Measurements from ENCODE around the gene BNIP5.

BNIP5 gene

DNA sequence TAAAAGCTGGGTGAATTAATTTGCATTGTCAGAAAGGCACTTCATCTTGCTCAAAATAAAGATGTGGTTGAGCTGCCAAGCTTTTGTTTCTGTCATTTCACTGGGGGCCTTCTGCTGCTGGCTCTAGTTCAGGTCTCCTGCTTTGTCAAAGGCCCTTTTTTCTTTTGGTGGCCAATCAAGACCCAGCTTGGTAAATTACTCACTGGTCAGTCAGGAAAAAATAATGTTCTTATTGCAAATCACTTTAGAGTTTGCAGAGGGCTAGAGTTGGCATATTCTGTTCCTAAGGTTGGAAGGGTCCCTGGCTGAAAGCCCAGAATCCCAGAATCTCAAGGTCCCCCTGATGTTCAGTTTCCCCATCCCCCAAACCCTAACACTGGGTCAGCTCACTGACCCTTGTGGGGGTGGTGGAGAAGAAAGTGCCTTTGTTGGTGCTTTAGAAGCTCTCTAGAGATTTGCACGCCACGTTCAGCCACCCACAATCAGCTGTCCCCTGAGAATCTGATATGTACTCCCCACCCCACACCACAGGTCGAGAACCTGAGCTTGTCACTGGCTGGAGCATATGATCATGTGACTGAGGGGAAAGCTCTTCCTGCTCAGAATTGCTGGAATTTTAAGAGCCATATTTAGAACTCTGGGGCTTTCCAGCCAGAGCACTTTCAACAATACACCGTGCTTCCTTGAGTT, 21.7 kb upstream of the BNIP5 start:
- Histone ChIP-seq H3K4me1 (ENCODE audit: insufficient read depth, low read length) (no peaks in the 10 kb centered on the region), H3K27ac (ENCODE audit: low read length) (no peak overlapping the region), H3K9me3 (ENCODE audit: insufficient read depth, low read length, severe bottlenecking) (no peaks in the 10 kb centered on the region), H3K36me3 (ENCODE audit: insufficient read depth, low read length) (no peaks in the 10 kb centered on the region), H3K79me2 (ENCODE audit: insufficient read depth, low read length) (no peaks in the 10 kb centered on the region), H2AFZ (ENCODE audit: low read depth, low read length) (no peak overlapping the region), H3K27me3 (ENCODE audit: insufficient read depth, low read length, poor library complexity) (peaks cover 5% of the 10 kb centered on the region), H3K9ac (ENCODE audit: low read depth, low read length) (no peak overlapping the region), H3K4me3 (ENCODE audit: low read depth in 1 of 2, low read length in 2 of 2) (no peak overlapping the region), H3K4me2 (ENCODE audit: insufficient read depth, low read length) (no peak overlapping the region), H4K20me1 (ENCODE audit: insufficient read depth, low read length) (no peaks in the 10 kb centered on the region)
- no peak for ATAC-seq (ENCODE audit: insufficient read depth, low read depth)
- TF ChIP-seq, protein P1, sequence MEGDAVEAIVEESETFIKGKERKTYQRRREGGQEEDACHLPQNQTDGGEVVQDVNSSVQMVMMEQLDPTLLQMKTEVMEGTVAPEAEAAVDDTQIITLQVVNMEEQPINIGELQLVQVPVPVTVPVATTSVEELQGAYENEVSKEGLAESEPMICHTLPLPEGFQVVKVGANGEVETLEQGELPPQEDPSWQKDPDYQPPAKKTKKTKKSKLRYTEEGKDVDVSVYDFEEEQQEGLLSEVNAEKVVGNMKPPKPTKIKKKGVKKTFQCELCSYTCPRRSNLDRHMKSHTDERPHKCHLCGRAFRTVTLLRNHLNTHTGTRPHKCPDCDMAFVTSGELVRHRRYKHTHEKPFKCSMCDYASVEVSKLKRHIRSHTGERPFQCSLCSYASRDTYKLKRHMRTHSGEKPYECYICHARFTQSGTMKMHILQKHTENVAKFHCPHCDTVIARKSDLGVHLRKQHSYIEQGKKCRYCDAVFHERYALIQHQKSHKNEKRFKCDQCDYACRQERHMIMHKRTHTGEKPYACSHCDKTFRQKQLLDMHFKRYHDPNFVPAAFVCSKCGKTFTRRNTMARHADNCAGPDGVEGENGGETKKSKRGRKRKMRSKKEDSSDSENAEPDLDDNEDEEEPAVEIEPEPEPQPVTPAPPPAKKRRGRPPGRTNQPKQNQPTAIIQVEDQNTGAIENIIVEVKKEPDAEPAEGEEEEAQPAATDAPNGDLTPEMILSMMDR (IDR thresholded peaks at IDR 0.05; ENCODE audit: borderline replicate concordance, extremely low read depth, low read length, poor library complexity, severe bottlenecking), result no peak
- DNase-seq, result no peak

DNA sequence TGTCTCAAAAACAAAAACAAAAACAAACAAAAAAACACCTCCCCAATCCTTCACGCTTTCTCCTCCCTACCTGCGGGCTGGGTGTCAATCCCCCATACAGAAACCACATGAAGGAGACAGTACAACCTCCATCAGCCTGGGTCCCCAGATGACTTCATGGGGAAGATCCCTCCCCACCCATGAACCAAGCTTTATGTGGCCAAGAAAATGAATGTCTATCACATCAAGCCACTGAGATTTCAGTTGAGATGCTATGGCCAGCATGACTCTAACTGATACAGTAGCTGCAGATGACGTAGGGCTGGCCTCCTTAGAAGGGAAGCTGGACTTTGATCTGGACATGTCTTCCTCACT, 21.2 kb upstream of the BNIP5 start:
- Histone ChIP-seq H3K79me2 (ENCODE audit: insufficient read depth, low read length) (no peaks in the 10 kb centered on the region), H2AFZ (ENCODE audit: low read depth, low read length) (no peak overlapping the region), H3K36me3 (ENCODE audit: insufficient read depth, low read length) (no peaks in the 10 kb centered on the region), H3K4me1 (ENCODE audit: insufficient read depth, low read length) (no peaks in the 10 kb centered on the region), H3K4me3 (ENCODE audit: low read depth in 1 of 2, low read length in 2 of 2) (no peak overlapping the region), H3K9ac (ENCODE audit: low read depth, low read length) (no peak overlapping the region), H3K4me2 (ENCODE audit: insufficient read depth, low read length) (no peak overlapping the region), H3K27ac (ENCODE audit: low read length) (no peak overlapping the region), H4K20me1 (ENCODE audit: insufficient read depth, low read length) (no peaks in the 10 kb centered on the region), H3K27me3 (ENCODE audit: insufficient read depth, low read length, poor library complexity) (peaks cover 5% of the 10 kb centered on the region), H3K9me3 (ENCODE audit: insufficient read depth, low read length, severe bottlenecking) (no peaks in the 10 kb centered on the region)
- TF ChIP-seq EZH2 (IDR thresholded peaks at IDR 0.05; ENCODE audit: borderline replicate concordance, low read depth, low read length, severe bottlenecking), result no peak
- TF ChIP-seq, protein P1 (IDR thresholded peaks at IDR 0.05; ENCODE audit: borderline replicate concordance, extremely low read depth, low read length, poor library complexity, severe bottlenecking), result no peak
- DNase-seq, result no peak
- no peak for ATAC-seq (ENCODE audit: insufficient read depth, low read depth)

- Histone ChIP-seq H3K9me3 (ENCODE audit: insufficient read depth, low read length, severe bottlenecking) (no peaks in the 10 kb centered on the region), H3K36me3 (ENCODE audit: insufficient read depth, low read length) (no peaks in the 10 kb centered on the region), H3K79me2 (ENCODE audit: insufficient read depth, low read length) (no peaks in the 10 kb centered on the region), H3K27me3 (ENCODE audit: insufficient read depth, low read length, poor library complexity) (peaks cover 5% of the 10 kb centered on the region), H3K27ac (ENCODE audit: low read length) (no peak overlapping the region), H3K4me3 (ENCODE audit: low read depth in 1 of 2, low read length in 2 of 2) (no peak overlapping the region), H4K20me1 (ENCODE audit: insufficient read depth, low read length) (no peaks in the 10 kb centered on the region), H2AFZ (ENCODE audit: low read depth, low read length) (no peak overlapping the region), H3K4me1 (ENCODE audit: insufficient read depth, low read length) (no peaks in the 10 kb centered on the region), H3K4me2 (ENCODE audit: insufficient read depth, low read length) (no peak overlapping the region), H3K9ac (ENCODE audit: low read depth, low read length) (no peak overlapping the region)
- no peak for DNase-seq
- TF ChIP-seq EZH2 (IDR thresholded peaks at IDR 0.05; ENCODE audit: borderline replicate concordance, low read depth, low read length, severe bottlenecking), result no peak
- TF ChIP-seq, protein P1 (IDR thresholded peaks at IDR 0.05; ENCODE audit: borderline replicate concordance, extremely low read depth, low read length, poor library complexity, severe bottlenecking), result no peak
- ATAC-seq (ENCODE audit: insufficient read depth, low read depth), result no peak
Observed at GRCh38 chr6:36355819-36356218, 19.1 kb upstream of the BNIP5 start.
